Neural cell (in vitro differentiated cells): ENCODE results near the gene ZDHHC17. TPM values are rescaled to one million over a fixed set of nuclear protein-coding genes. Genes with fewer than 3 reads are reported as not detected.

Experiments used
- H2AFZ ChIP-seq: fragments of 200-600, 300-800 bp; sonication (generic), shearing (Covaris generic); 2 replicates; pipeline ENCODE4 v1.6.0; 2014; ENCODE audit warnings: low read depth, mild to moderate bottlenecking, antibody characterized with exemption, low read length, moderate library complexity
- H3F3A ChIP-seq: fragments of 200-600 bp; shearing (Covaris generic); 2 replicates; pipeline ENCODE4 v1.6.1; 2016; ENCODE audit warnings: mild to moderate bottlenecking, moderate library complexity, mixed read lengths, antibody characterized with exemption, low read length; ENCODE audit not compliant: insufficient read depth, poor library complexity, severe bottlenecking
- H3K27ac ChIP-seq: fragments of 200-600, 300-800 bp; sonication (generic), shearing (Covaris generic); 2 replicates; pipeline ENCODE4 v1.5.1; 2014; ENCODE audit warnings: mild to moderate bottlenecking, low read length, moderate library complexity
- H3K27me3 ChIP-seq: fragments of 300-800, 200-600 bp; sonication (generic), shearing (Covaris generic); 2 replicates; pipeline ENCODE4 v1.6.0; 2014; ENCODE audit warnings: mild to moderate bottlenecking, low read depth, low read length, moderate library complexity; ENCODE audit not compliant: insufficient read depth
- H3K36me3 ChIP-seq: fragments of 300-800, 200-600 bp; sonication (generic), shearing (Covaris generic); 2 replicates; pipeline ENCODE4 v1.5.1; 2014; ENCODE audit warnings: mild to moderate bottlenecking, antibody characterized with exemption, low read length, moderate library complexity; ENCODE audit not compliant: insufficient read depth
- H3K4me2 ChIP-seq: fragments of 300-800, 200-600 bp; sonication (generic), shearing (Covaris generic); 2 replicates; pipeline ENCODE4 v1.6.0; 2014; ENCODE audit warnings: mild to moderate bottlenecking, low read length
- H3K4me3 ChIP-seq: fragments of 300-800, 200-600 bp; sonication (generic), shearing (Covaris generic); 2 replicates; pipeline ENCODE4 v1.5.1; 2014; ENCODE audit warnings: mild to moderate bottlenecking, low read length, moderate library complexity
- H3K79me2 ChIP-seq: fragments of 200-600 bp; shearing (Covaris generic); replicated peaks from 2 replicates; pipeline ENCODE4 v1.6.0; 2014; ENCODE audit warnings: mild to moderate bottlenecking, low read length, moderate library complexity; ENCODE audit not compliant: insufficient read depth
- H3K9ac ChIP-seq: fragments of 300-800, 200-600 bp; sonication (generic), shearing (Covaris generic); 2 replicates; pipeline ENCODE4 v1.6.1; 2016; ENCODE audit warnings: mild to moderate bottlenecking, low read length, mixed read lengths
- H3K9me2 ChIP-seq: fragments of 200-600 bp; shearing (Covaris generic); 2 replicates; pipeline ENCODE4 v1.6.1; 2016; ENCODE audit warnings: mild to moderate bottlenecking, low read length, mixed read lengths; ENCODE audit not compliant: insufficient read depth
- H3K9me3 ChIP-seq: fragments of 200-600, 300-800 bp; sonication (generic), shearing (Covaris generic); 2 replicates; pipeline ENCODE4 v1.6.1; 2016; ENCODE audit warnings: mild to moderate bottlenecking, mixed run types, low read length, moderate library complexity, mixed read lengths
- H4K20me1 ChIP-seq: fragments of 200-600 bp; shearing (Covaris generic); 2 replicates; pipeline ENCODE4 v1.6.1; 2016; ENCODE audit warnings: mild to moderate bottlenecking, mixed run types; ENCODE audit not compliant: insufficient read depth
- EP300 ChIP-seq: fragments of 450-650 bp; conservative IDR thresholded peaks from 2 replicates; pipeline ENCODE4 v1.6.1; 2014; ENCODE audit warnings: antibody characterized with exemption, mild to moderate bottlenecking, moderate library complexity; ENCODE audit not compliant: poor library complexity, severe bottlenecking
- EZH2 ChIP-seq: fragments of 200-600, 300-800 bp; shearing (Covaris generic), sonication (generic); IDR thresholded peaks from 2 replicates; pipeline ENCODE4 v1.6.1; 2014; ENCODE audit warnings: antibody characterized with exemption, low read length, borderline replicate concordance, mild to moderate bottlenecking; ENCODE audit not compliant: insufficient read depth, poor library complexity, severe bottlenecking
- MXI1 ChIP-seq: fragments of 450-650 bp; conservative IDR thresholded peaks from 2 replicates; pipeline ENCODE4 v1.6.1; 2014; ENCODE audit warnings: antibody characterized with exemption, mild to moderate bottlenecking; ENCODE audit not compliant: poor library complexity, severe bottlenecking
- POLR2AphosphoS5 ChIP-seq: IDR thresholded peaks from 2 replicates; pipeline ENCODE4 v1.6.1; 2012
- RAD21 ChIP-seq: fragments of 450-650 bp; conservative IDR thresholded peaks from 2 replicates; pipeline ENCODE4 v1.6.1; 2014; ENCODE audit warnings: antibody characterized with exemption, mild to moderate bottlenecking, moderate library complexity
- SMC3 ChIP-seq: fragments of 450-650 bp; conservative IDR thresholded peaks from 2 replicates; pipeline ENCODE4 v1.6.1; 2014; ENCODE audit warnings: antibody characterized with exemption, mild to moderate bottlenecking, moderate library complexity; ENCODE audit not compliant: poor library complexity
- TAF1 ChIP-seq: IDR thresholded peaks from 2 replicates; pipeline ENCODE4 v1.6.1; 2012; ENCODE audit warnings: low read depth
- polyA plus RNA-seq: library from polyadenylated mRNA; depleted of rRNA; stranded (reverse); fragments of >200 nt; gene quantifications from 2 replicates; pipeline ENCODE4 v1.2.3, GENCODE V29; 2014
- TF ChIP-seq, protein P1 (sequence below): IDR thresholded peaks from 2 replicates; pipeline ENCODE4 v1.6.1; 2012; ENCODE audit warnings: borderline replicate concordance
- TF ChIP-seq, protein P2 (sequence below): fragments of 450-650 bp; IDR thresholded peaks from 2 replicates; pipeline ENCODE4 v1.5.1; 2014; ENCODE audit warnings: antibody characterized with exemption, mild to moderate bottlenecking, moderate library complexity; ENCODE audit not compliant: poor library complexity, severe bottlenecking

ZDHHC17 gene
- polyA plus RNA-seq, 1 donor from 2014 or later, result 217 TPM

DNA sequence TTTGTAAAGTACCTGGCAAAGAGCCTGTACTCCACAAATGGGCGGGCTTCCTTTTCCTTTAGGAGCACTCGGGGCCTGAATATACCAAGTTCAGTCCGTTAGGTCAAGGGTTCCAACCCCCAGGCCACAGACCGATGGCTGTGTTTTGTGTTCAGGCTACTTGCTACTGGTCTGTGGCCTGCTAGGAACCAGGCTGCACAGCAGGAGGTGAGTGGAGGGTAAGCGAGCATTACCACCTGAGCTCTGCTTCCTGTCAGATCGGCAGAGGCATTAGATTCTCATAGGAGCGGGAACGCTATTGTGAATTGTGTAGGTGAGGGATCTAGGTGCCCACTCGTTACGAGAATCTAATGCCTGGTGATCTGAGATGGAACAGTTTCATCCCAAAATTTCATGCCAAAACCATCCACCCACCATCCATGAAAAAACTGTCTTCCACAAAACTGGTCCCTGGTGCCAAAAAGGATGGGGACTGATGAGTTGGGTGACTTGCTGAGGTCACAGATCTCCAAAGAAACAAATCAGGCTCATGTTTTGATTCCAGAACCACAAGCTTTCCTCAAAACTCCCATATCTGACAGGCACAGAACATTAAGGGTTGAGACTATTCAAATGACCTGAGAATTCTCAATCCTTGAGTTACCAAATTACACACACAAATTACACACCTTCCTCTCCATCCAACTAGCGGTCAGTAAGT lies 110.7 kb downstream of the ZDHHC17 start:
- H3K27me3 ChIP-seq, result no peaks in the 10 kb centered on the region
- H4K20me1 ChIP-seq, result no peaks in the 10 kb centered on the region
- no peaks in the 10 kb centered on the region for H3K9me2 ChIP-seq
- H3K4me3 ChIP-seq, result no peak overlapping the region
- no peaks in the 10 kb centered on the region for H3F3A ChIP-seq
- TF ChIP-seq, protein P1, sequence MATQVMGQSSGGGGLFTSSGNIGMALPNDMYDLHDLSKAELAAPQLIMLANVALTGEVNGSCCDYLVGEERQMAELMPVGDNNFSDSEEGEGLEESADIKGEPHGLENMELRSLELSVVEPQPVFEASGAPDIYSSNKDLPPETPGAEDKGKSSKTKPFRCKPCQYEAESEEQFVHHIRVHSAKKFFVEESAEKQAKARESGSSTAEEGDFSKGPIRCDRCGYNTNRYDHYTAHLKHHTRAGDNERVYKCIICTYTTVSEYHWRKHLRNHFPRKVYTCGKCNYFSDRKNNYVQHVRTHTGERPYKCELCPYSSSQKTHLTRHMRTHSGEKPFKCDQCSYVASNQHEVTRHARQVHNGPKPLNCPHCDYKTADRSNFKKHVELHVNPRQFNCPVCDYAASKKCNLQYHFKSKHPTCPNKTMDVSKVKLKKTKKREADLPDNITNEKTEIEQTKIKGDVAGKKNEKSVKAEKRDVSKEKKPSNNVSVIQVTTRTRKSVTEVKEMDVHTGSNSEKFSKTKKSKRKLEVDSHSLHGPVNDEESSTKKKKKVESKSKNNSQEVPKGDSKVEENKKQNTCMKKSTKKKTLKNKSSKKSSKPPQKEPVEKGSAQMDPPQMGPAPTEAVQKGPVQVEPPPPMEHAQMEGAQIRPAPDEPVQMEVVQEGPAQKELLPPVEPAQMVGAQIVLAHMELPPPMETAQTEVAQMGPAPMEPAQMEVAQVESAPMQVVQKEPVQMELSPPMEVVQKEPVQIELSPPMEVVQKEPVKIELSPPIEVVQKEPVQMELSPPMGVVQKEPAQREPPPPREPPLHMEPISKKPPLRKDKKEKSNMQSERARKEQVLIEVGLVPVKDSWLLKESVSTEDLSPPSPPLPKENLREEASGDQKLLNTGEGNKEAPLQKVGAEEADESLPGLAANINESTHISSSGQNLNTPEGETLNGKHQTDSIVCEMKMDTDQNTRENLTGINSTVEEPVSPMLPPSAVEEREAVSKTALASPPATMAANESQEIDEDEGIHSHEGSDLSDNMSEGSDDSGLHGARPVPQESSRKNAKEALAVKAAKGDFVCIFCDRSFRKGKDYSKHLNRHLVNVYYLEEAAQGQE, result no peak
- TF ChIP-seq EP300, result no peak
- no peak for TF ChIP-seq SMC3
- TF ChIP-seq MXI1, result no peak
- no peak for TF ChIP-seq EZH2
- TF ChIP-seq, protein P2, sequence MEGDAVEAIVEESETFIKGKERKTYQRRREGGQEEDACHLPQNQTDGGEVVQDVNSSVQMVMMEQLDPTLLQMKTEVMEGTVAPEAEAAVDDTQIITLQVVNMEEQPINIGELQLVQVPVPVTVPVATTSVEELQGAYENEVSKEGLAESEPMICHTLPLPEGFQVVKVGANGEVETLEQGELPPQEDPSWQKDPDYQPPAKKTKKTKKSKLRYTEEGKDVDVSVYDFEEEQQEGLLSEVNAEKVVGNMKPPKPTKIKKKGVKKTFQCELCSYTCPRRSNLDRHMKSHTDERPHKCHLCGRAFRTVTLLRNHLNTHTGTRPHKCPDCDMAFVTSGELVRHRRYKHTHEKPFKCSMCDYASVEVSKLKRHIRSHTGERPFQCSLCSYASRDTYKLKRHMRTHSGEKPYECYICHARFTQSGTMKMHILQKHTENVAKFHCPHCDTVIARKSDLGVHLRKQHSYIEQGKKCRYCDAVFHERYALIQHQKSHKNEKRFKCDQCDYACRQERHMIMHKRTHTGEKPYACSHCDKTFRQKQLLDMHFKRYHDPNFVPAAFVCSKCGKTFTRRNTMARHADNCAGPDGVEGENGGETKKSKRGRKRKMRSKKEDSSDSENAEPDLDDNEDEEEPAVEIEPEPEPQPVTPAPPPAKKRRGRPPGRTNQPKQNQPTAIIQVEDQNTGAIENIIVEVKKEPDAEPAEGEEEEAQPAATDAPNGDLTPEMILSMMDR, result no peak
- TF ChIP-seq RAD21, result no peak
- TF ChIP-seq POLR2AphosphoS5, result no peak
- TF ChIP-seq TAF1, result no peak
- no peak overlapping the region for H3K27ac ChIP-seq
- no peak overlapping the region for H3K9ac ChIP-seq
- peaks cover 54% of the 10 kb centered on the region for H3K79me2 ChIP-seq
- no peaks in the 10 kb centered on the region for H3K36me3 ChIP-seq
- no peak overlapping the region for H3K4me2 ChIP-seq
- H3K9me3 ChIP-seq, result no peaks in the 10 kb centered on the region
- H2AFZ ChIP-seq, result no peak overlapping the region

DNA sequence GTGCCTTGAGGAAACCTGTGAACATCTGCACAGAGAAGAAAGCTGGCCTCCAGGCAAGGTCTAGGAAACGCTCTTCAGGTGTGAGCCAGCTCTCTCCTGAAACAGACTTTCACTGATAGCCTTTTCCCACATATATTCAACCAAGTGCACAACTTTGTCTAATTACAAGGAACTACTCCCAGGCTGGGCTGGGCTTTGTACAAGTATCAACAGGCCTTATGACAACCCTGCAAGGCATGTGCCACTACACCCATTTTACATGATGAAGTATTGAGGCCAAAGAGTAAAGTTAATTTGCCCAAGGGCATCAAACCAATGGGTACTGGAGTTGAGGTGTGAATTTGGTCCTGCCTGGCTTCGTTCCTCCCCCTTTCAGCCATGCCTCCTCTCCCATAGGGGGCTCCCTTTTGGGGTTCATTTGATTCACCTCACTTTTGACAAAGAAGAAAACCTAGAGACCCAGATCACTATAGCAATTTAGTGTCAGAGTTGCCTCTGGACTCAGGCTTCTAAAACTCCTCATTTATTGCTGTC lies 112.8 kb downstream of the ZDHHC17 start:
- H2AFZ ChIP-seq, result no peak overlapping the region
- H3K27ac ChIP-seq, result no peak overlapping the region
- H3F3A ChIP-seq, result no peaks in the 10 kb centered on the region
- H3K79me2 ChIP-seq, result peaks cover 45% of the 10 kb centered on the region
- no peaks in the 10 kb centered on the region for H3K9me2 ChIP-seq
- TF ChIP-seq MXI1 (no peak), EZH2 (no peak), POLR2AphosphoS5 (no peak), TAF1 (no peak), EP300 (no peak), RAD21 (no peak), SMC3 (no peak)
- TF ChIP-seq, protein P1, result no peak
- TF ChIP-seq, protein P2, result no peak
- H3K4me2 ChIP-seq, result no peak overlapping the region
- H3K9ac ChIP-seq, result no peak overlapping the region
- no peaks in the 10 kb centered on the region for H3K36me3 ChIP-seq
- H3K4me3 ChIP-seq, result no peak overlapping the region
- no peaks in the 10 kb centered on the region for H3K27me3 ChIP-seq
- no peaks in the 10 kb centered on the region for H4K20me1 ChIP-seq
- no peaks in the 10 kb centered on the region for H3K9me3 ChIP-seq
